ENCODE measurements around the gene WSCD2.

DNA sequence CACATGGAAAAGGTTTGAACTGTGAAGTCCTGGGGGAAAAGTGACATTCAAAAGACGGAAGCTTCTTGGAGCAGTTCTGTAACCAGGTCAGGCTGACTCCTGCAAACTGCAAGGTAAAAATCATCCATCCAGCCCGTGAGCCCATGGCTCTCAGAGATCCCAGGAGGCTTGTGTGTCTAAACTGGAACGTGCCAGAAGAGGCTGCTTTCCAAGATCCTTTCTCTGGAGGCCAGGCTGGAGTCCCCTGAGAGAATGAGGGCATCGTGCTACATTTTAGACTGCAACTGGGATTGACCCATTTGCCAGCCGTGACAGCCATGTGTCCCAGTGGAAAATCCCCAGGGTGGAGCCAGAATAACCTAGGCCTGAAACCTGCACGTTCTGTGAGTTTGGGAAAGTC, 7.8 kb upstream of the WSCD2 start:
- TF ChIP-seq, protein P1, sequence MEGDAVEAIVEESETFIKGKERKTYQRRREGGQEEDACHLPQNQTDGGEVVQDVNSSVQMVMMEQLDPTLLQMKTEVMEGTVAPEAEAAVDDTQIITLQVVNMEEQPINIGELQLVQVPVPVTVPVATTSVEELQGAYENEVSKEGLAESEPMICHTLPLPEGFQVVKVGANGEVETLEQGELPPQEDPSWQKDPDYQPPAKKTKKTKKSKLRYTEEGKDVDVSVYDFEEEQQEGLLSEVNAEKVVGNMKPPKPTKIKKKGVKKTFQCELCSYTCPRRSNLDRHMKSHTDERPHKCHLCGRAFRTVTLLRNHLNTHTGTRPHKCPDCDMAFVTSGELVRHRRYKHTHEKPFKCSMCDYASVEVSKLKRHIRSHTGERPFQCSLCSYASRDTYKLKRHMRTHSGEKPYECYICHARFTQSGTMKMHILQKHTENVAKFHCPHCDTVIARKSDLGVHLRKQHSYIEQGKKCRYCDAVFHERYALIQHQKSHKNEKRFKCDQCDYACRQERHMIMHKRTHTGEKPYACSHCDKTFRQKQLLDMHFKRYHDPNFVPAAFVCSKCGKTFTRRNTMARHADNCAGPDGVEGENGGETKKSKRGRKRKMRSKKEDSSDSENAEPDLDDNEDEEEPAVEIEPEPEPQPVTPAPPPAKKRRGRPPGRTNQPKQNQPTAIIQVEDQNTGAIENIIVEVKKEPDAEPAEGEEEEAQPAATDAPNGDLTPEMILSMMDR (optimal IDR thresholded peaks at IDR 0.05 in 1 of 3, IDR thresholded peaks at IDR 0.05 in 1 of 3, conservative IDR thresholded peaks at IDR 0.05 in 1 of 3; ENCODE audit: extremely low read depth in 1 of 3, insufficient read depth in 2 of 3, low read length in 3 of 3): no peak
- no peak for TF ChIP-seq EZH2 (IDR thresholded peaks at IDR 0.05; ENCODE audit: low read length)
